NCI-H2196 (cell line): ENCODE results near the gene INSYN2A.

Experiments used
- DNase-seq: peaks from one replicate; lab custom pipeline; 2025; ENCODE audit not compliant: unreplicated experiment; lab: John Stamatoyannopoulos, UW

INSYN2A gene

DNA sequence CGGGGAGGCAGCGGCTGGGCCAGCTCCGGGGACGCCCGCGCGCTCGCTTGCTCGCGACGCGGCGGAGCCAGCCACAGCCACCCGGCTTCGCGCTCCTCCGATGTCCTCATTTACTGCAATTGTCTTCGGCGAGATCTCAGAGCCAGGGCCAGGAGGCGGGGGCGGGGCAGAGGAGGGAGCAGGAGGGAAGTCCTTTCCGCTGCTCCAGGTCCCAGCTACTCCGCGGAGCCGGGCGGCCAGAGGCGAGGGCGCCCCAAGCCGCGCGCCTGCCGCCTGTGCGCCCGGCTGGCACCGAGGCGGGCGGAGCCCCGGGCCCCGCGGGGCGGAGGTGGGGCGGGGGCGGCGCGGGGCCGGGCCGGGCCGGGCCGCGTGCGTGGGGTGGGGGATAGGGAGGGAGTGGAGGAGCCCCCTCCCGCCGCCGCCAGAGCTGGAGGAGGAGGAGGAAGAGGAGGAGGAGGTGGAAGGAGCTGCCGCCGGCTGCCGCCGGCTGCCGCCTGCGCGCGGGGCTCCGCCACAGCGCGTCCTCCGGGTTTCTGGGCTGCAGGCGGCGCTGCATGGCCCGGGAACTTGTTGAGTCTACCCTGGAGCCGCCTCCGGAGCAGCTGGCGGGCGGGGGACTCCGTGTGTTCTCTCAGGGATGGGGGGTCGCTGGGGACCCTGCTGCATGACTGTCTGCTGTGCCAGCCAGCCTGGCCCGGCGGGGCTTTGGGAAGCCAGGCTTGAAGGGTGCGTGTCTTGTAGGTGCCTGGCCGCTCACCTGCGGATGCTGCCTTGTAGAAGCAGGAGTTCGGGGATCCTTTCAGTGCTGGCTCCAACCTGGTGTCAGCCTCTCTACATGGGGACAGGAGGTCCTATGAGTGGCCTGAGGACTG is at the start of gene INSYN2A:
Gene INSYN2A, minus strand, starts transcription at position 310 of the 872 bp plus-strand sequence. CDS start 20,196 bp downstream, outside the sequence.
- DNase-seq: peak; percentile 8

GRCh38 chr10:127245456-127245855 is 49.1 kb upstream of the INSYN2A start:
- no peak for DNase-seq

DNA sequence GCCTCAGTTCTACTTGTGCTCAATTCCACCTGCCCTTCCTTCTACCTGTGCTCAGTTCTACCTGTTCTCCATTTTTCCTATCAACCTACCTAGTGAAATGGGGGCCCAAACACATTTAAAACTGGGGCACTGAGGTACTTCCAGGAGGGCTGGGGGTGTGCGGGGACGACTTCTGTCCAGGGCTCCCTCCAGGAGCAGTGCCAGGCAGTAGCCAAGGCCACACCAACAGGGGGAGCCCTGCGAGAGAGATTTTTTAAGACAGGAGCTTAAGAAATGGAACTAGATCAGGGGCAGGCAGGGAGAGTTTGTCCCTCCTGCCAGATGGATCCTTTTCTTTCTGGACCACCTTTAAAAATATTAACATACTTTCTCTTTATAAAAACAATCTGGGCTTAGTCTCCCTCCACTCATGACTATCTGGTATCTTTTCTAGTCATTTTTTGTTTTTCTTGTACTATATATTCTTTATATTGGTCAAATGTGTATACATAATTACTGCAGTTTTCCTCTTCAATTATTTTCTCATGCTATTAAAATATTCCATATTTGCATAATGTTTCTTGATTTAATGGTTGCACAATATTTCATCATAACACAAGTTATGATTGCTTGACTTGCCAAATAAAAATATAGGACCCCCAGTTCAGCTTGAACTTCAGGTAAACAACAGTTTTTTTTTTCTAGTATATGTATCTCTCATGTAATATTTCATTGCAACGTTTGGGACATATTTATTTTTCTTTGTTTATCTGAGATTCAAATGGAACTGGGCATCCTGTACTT is 47.3 kb upstream of the INSYN2A start:
- no peak for DNase-seq

- no peak for DNase-seq
These were observed 46.5 kb upstream of the INSYN2A start for GRCh38 chr10:127242914-127243313.

- no peak for DNase-seq
These were observed 39.9 kb upstream of the INSYN2A start for GRCh38 chr10:127236266-127236665.

DNA sequence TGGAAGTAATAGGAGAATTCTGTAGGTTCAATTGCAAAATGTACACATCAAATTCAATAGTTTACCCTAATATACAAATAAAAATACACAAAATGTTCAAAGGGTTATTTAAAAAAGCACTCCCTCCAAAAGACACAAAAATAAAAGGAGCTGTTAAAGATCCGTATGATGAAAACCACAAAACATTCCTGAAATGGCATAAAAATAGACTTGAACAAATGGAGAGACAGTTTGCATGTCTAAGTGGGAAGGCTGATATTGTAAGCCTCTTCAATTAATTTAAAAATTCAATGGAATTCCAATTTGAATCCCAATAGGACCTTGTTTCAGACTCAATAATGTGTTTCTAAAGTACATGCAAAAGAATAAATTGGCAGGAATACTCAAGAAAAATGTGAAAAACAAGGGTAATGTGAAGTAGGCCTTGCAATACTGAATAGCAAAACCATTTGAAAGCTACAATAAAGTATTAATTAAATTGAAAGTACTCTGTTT is 38.0 kb upstream of the INSYN2A start:
- DNase-seq: no peak

DNA sequence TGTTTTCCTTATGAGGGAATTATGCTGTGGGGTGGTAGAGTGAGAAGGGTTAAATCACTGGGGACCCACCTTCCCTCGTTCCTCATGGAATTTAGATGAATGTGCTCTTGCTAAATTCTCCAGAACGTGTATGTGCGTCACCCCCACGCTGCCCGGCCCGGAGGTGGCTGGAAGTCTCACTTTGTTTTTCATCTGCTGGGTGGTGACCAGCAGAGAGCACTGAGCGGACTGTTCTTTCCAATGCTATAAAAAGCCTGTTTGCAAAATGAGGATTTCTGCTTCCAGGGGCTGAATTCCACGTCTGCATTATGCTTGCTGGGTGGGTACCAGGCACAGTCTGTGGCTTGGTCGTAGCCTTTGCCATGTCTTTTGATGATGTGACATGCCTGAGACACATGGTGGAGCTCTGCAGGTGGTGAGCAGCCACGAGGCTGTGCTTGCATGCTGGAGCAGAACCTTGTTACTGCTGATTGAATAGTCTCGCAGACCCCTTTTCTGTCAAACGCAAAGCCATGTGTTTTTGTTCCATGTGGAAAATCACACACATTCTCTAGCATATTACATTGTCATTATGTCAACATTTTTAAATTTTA is 31.9 kb upstream of the INSYN2A start:
- DNase-seq: no peak

- no peak for DNase-seq
These were observed 31.3 kb upstream of the INSYN2A start for GRCh38 chr10:127227663-127228062.

GRCh38 chr10:127227027-127227426 is 30.6 kb upstream of the INSYN2A start:
- no peak for DNase-seq

DNA sequence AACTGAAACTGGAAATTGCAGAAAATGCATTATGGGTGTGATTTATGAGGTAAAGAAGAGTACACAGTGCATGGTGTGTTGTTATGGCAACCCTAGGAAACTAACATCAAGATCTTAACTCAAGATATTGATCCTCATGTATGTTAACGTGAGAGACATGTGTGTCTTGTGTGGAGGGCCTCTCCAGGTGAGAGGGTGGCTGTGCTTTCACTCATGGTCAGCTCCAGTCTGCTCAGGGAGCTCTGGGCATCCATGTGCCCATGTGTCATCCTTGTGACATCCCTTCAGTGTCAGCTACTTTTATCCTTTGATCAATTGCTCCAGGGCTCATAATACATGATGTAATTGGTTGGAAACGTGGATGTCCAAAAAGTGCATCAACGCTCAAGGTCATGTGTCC is 24.9 kb upstream of the INSYN2A start:
- no peak for DNase-seq

- DNase-seq: no peak
These were observed 22.3 kb upstream of the INSYN2A start for GRCh38 chr10:127218658-127219057.

- no peak for DNase-seq
These were observed 20.4 kb upstream of the INSYN2A start for GRCh38 chr10:127216786-127217185.

- no peak for DNase-seq
These were observed 19.9 kb upstream of the INSYN2A start for GRCh38 chr10:127216274-127216673.

- no peak for DNase-seq
These were observed 19.5 kb upstream of the INSYN2A start for GRCh38 chr10:127215866-127216265.

DNA sequence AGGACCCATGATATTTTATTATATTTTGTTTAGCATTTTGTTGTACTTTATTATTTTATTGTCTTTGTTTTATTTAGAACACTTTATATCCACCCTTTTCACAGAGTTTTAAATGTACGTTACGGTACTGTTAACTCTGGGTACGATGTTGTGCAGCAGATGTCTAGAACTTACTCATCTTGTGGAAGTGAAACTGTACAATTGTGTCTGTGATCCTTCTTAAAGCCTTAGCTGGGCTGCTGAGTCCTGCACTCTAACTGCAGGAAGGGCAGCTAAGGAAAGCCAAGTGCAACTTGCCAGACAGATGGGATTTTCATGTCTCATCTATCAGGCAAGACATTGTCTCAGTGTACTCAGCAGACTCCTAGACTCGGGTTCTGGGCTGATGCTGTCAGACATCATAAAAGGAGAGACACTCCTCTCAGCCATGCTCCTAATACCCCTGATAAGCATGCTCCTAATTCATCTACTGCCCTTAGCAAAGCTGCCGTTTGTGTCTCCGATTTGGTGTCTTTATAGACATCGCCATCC is 14.6 kb upstream of the INSYN2A start:
- no peak for DNase-seq

GRCh38 chr10:127207081-127207480 is 10.7 kb upstream of the INSYN2A start:
- DNase-seq: no peak

DNA sequence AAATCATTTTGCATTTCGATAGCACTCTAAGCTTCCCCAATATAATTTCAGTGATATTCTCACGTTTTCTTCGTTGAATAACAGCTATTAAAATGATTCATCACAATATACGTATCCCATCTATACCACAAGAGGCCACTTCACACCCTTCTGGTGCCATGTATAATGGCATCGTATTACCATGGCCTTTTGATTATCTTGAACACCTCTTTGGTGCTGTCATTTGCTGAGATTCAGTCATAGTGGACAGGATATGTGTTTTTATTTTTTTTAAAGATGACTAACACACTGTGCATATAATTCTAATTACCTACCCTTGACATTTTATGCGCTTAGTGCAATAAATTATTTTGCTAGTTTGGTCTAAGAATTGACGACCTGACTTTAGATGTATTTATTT is 6.7 kb upstream of the INSYN2A start:
- no peak for DNase-seq

- no peak for DNase-seq
These were observed 4.3 kb upstream of the INSYN2A start for GRCh38 chr10:127200646-127201045.

- no peak for DNase-seq
These were observed 2.3 kb upstream of the INSYN2A start for GRCh38 chr10:127198721-127199120.

GRCh38 chr10:127198307-127198706 is 1.9 kb upstream of the INSYN2A start:
- DNase-seq: peak; percentile 1

DNA sequence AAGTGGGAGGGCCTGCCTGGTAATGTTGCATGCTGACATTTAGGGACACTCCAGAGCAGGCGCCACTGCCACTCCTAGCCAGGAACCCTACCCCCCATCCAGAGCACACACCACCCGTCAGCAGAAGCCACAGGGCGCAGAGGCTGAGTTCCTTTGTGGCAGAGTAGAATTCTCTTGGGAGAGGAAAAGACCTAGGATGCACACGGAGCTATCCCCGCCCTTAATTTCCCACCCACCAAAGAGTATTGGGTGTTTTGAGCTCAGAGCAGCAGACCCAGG is 702 bp upstream of the INSYN2A start:
- no peak for DNase-seq
